Measurements from ENCODE around the gene PPIE. TPM values are rescaled to one million over a fixed set of nuclear protein-coding genes. Genes with fewer than 3 reads are reported as not detected.

Gene PPIE
- total and polyA plus RNA-seq, 2 of the 8 experiments (the other 6 are each of a cell fraction or from before 2014, with no cell fraction given): 38.9 to 56.1 TPM

DNA sequence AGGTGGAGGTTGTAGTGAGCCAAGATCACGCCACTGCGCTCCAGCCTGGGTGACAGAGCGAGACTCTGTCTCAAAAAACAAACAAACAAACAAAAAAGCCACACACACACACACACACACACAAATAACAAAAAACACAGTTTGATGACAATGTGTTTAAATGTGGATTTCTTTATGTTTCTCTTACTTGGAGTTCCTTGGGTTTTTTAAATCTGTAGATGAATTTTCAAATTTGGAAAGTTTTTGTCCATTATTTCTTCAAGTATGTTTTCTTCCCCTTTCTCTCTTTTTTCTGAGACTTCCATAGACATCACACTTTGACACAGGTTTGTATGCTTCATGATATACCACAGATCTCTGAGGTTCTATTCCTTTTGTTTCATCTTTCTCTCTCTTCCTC, 12.1 kb upstream of the PPIE start:
- H2BK5ac ChIP-seq (ENCODE audit: low read depth, low read length): no peak overlapping the region
- H3K36me3 ChIP-seq (ENCODE audit: control insufficient read depth in 2 of 4, insufficient read depth in 4 of 4, low read length in 3 of 4): no peaks in the 10 kb centered on the region
- peaks cover 2 to 56% (median 36%) of the 10 kb centered on the region in 4 experiments for H3K27me3 ChIP-seq (replicated peaks in 1 of 4; ENCODE audit: control insufficient read depth in 3 of 4, extremely low read depth in 1 of 4, insufficient read depth in 3 of 4, low read length in 3 of 4)
- no peak overlapping the region for H3K14ac ChIP-seq (ENCODE audit: insufficient read length)
- H3K4ac ChIP-seq (replicated peaks; ENCODE audit: insufficient read length, low read depth, low read length): no peak overlapping the region
- no peaks in the 10 kb centered on the region for H4K20me1 ChIP-seq (replicated peaks in 1 of 2; ENCODE audit: control insufficient read depth in 1 of 2, insufficient read depth in 2 of 2, low read length in 2 of 2)
- no peaks in the 10 kb centered on the region for H3K23me2 ChIP-seq (ENCODE audit: low read depth, low read length)
- no peak overlapping the region for H4K5ac ChIP-seq (ENCODE audit: insufficient read length, low read depth, low read length)
- 81% methylated on average over 3 of the region's 3 CpGs; no CpG with 5 or more reads in 1 of the 2 experiments for WGBS, 2 experiments (ENCODE audit: extremely low coverage in 1 of 2, insufficient coverage in 1 of 2, insufficient read length in 1 of 2, insufficient replicate concordance in 2 of 2, low coverage in 1 of 2, low lambda C conversion rate in 2 of 2, missing lambda C conversion rate in 1 of 2)
- H2AK5ac ChIP-seq (ENCODE audit: low read depth, low read length): no peak overlapping the region
- no peak overlapping the region for H2BK12ac ChIP-seq (ENCODE audit: low read depth, low read length)
- no peak overlapping the region for H3K4me2 ChIP-seq (ENCODE audit: insufficient read depth in 1 of 2, low read depth in 2 of 2, low read length in 2 of 2)
- H3K9me3 ChIP-seq (ENCODE audit: insufficient read depth in 2 of 2, low read depth in 1 of 2, low read length in 1 of 2): no peaks in the 10 kb centered on the region
- H3K56ac ChIP-seq (replicated peaks; ENCODE audit: insufficient read length, low read depth, low read length): no peak overlapping the region
- no peak overlapping the region for H3K18ac ChIP-seq (ENCODE audit: extremely low read depth, low read length)
- no peak overlapping the region for H4K91ac ChIP-seq (replicated peaks; ENCODE audit: insufficient read length, low read length)
- no peak overlapping the region for H3K9ac ChIP-seq (replicated peaks in 1 of 4; ENCODE audit: extremely low read depth in 1 of 4, low read depth in 3 of 4, low read length in 3 of 4)
- no peak overlapping the region for H3K4me3 ChIP-seq (ENCODE audit: extremely low read depth in 1 of 4, insufficient read depth in 2 of 4, low read depth in 3 of 4, low read length in 4 of 4)
- H3K27ac ChIP-seq (ENCODE audit: low read depth, low read length): no peak overlapping the region
- POLR2A ChIA-PET (ENCODE audit: partially characterized antibody): no interaction called here
- H3K79me1 ChIP-seq (ENCODE audit: low read depth, low read length): no peaks in the 10 kb centered on the region
- FAIRE-seq (no peak), DNase-seq (ENCODE audit: low read depth in 1 of 2, low spot score in 2 of 2) (no peak)
- H2BK20ac ChIP-seq (ENCODE audit: low read length): no peak overlapping the region
- H3K4me1 ChIP-seq (replicated peaks in 1 of 4; ENCODE audit: control insufficient read depth in 3 of 4, insufficient read depth in 4 of 4, low read length in 3 of 4): no peaks in the 10 kb centered on the region
- no peak overlapping the region for H2BK120ac ChIP-seq (replicated peaks; ENCODE audit: low read depth, low read length)
- CTCF ChIA-PET (ENCODE audit: partially characterized antibody): interaction anchor here (0.7 to 2.0 kb wide), 4 partner anchors 13 to 72 kb away, joined by 3 to 6 read pairs (median 4); no protein-coding TSS in a partner anchor
- no peak overlapping the region for H4K8ac ChIP-seq (ENCODE audit: extremely low read depth, insufficient read depth, low read length)
- H3K79me2 ChIP-seq (ENCODE audit: control insufficient read depth in 1 of 2, insufficient read depth in 2 of 2, low read length in 2 of 2): no peaks in the 10 kb centered on the region
- H2AFZ ChIP-seq (ENCODE audit: low read length): no peak overlapping the region
- no peak overlapping the region for H2BK15ac ChIP-seq (ENCODE audit: low read length)
- H3K23ac ChIP-seq (ENCODE audit: insufficient read length): no peak overlapping the region
- TF ChIP-seq, protein P1, sequence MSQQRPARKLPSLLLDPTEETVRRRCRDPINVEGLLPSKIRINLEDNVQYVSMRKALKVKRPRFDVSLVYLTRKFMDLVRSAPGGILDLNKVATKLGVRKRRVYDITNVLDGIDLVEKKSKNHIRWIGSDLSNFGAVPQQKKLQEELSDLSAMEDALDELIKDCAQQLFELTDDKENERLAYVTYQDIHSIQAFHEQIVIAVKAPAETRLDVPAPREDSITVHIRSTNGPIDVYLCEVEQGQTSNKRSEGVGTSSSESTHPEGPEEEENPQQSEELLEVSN (IDR thresholded peaks at IDR 0.05): no peak
- TF ChIP-seq GTF2F1 (IDR thresholded peaks at IDR 0.05; ENCODE audit: borderline replicate concordance, low read depth, low read length) (no peak), RFX5 (IDR thresholded peaks at IDR 0.05; ENCODE audit: borderline replicate concordance, low read depth, low read length) (no peak), SUZ12 (IDR thresholded peaks at IDR 0.05; ENCODE audit: low read length) (no peak), TEAD4 (IDR thresholded peaks at IDR 0.05; ENCODE audit: low read depth, low read length) (no peak), ASH2L (IDR thresholded peaks at IDR 0.05; ENCODE audit: low read length) (no peak), JUND (IDR thresholded peaks at IDR 0.05; ENCODE audit: low read length) (no peak), SP1 (IDR thresholded peaks at IDR 0.05; ENCODE audit: low read depth, low read length) (no peak), TAF1 (IDR thresholded peaks at IDR 0.05; ENCODE audit: low read depth, low read length) (no peak), BACH1 (IDR thresholded peaks at IDR 0.05; ENCODE audit: low read length) (no peak), YY1 (IDR thresholded peaks at IDR 0.05; ENCODE audit: low read depth, low read length) (no peak), SP2 (IDR thresholded peaks at IDR 0.05; ENCODE audit: low read length) (no peak), TAF7 (optimal IDR thresholded peaks at IDR 0.05; ENCODE audit: borderline replicate concordance, low read depth, low read length) (no peak), SIX5 (IDR thresholded peaks at IDR 0.05; ENCODE audit: low read depth, low read length) (no peak)
- TF ChIP-seq, protein P2, sequence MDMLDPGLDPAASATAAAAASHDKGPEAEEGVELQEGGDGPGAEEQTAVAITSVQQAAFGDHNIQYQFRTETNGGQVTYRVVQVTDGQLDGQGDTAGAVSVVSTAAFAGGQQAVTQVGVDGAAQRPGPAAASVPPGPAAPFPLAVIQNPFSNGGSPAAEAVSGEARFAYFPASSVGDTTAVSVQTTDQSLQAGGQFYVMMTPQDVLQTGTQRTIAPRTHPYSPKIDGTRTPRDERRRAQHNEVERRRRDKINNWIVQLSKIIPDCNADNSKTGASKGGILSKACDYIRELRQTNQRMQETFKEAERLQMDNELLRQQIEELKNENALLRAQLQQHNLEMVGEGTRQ (IDR thresholded peaks at IDR 0.05; ENCODE audit: low read length): no peak
